Lung (tissue), 12 donors: ENCODE measurements around the gene SPECC1. TPM values are rescaled to one million over a fixed set of nuclear protein-coding genes. Genes with fewer than 3 reads are reported as not detected.

Experiments
- ATAC-seq: fragments of 200-7000 bp; cut with Tn5 transposase; one replicate; pipeline ENCODE4 v1.9.1; 2020; ENCODE audit warnings: moderate number of reproducible peaks; ENCODE audit not compliant: insufficient read depth, low FRiP score
- DNase-seq, 3 donors: peaks; one replicate each; pipeline ENCODE4 v3.0.0-alpha.2; 2013 to 2017
- H3K27ac ChIP-seq, 2 donors: one replicate each; pipeline ENCODE4 v1.5.1; 2013; ENCODE audit warnings: mild to moderate bottlenecking in 2 of 2, moderate library complexity in 2 of 2, control low read depth in 1 of 2, inconsistent platforms in 1 of 2, low read depth in 1 of 2, low read length in 1 of 2
- H3K27me3 ChIP-seq, 3 donors: one replicate each; pipeline ENCODE4 v1.5.1; 2013; ENCODE audit warnings: low read length in 2 of 3; ENCODE audit not compliant: control insufficient read depth in 3 of 3, insufficient read depth in 3 of 3
- H3K36me3 ChIP-seq, 4 donors: one replicate each; pipeline ENCODE4 v1.5.1; 2013; ENCODE audit warnings: low read length in 4 of 4, mild to moderate bottlenecking in 1 of 4, moderate library complexity in 1 of 4; ENCODE audit not compliant: control insufficient read depth in 4 of 4, insufficient read depth in 4 of 4
- H3K4me1 ChIP-seq, 5 donors: one replicate each; pipeline ENCODE4 v1.5.1; 2013; ENCODE audit warnings: low read length in 5 of 5, mild to moderate bottlenecking in 2 of 5, moderate library complexity in 1 of 5; ENCODE audit not compliant: control insufficient read depth in 5 of 5, insufficient read depth in 5 of 5
- H3K4me3 ChIP-seq: one replicate; pipeline ENCODE4 v1.5.1; 2013; ENCODE audit warnings: mild to moderate bottlenecking, control low read depth, moderate library complexity
- H3K9ac ChIP-seq, 2 donors: one replicate each; pipeline ENCODE4 v1.5.1; 2013; ENCODE audit warnings: low read length in 2 of 2, control low read depth in 1 of 2; ENCODE audit not compliant: insufficient read depth in 1 of 2
- H3K9me3 ChIP-seq, 4 donors: one replicate each; pipeline ENCODE4 v1.5.1; 2013; ENCODE audit warnings: low read length in 3 of 4, mild to moderate bottlenecking in 1 of 4, moderate library complexity in 1 of 4; ENCODE audit not compliant: control insufficient read depth in 4 of 4, insufficient read depth in 3 of 4
- CTCF ChIP-seq: IDR thresholded peaks from 2 replicates; pipeline ENCODE4 v1.5.1; 2012; ENCODE audit warnings: mild to moderate bottlenecking; ENCODE audit errors: control extremely low read depth, extremely low read depth
- WGBS, 2 donors: extraction: QIAGEN DNeasy Blood & Tissue Kit; methylation state at CpG; one replicate each; pipeline ENCODE4 v1.1.7; 2013; 5-methylcytosine and 5-hydroxymethylcytosine counted together
- polyA plus RNA-seq, 2 donors: library from polyadenylated mRNA; stranded (reverse); fragments of 200-250 nt; gene quantifications; one replicate each; pipeline ENCODE4 v1.2.1, GENCODE V29; 2013
- total RNA-seq, 2 donors: library from RNA; depleted of rRNA in 1 of 2; stranded (reverse); fragments of >200 nt in 1 of 2; gene quantifications; one replicate each; pipeline ENCODE4 v1.2.1, GENCODE V29; 2014 to 2021
- donor health status: control.
- donor health status: control.
- donor health status: Bipolar disorder and iron deficiency.
- donor health status: healthy.
- donor health status: DM: yes; HTN: yes; CAD: no.

SPECC1 gene
- total and polyA plus RNA-seq, 4 donors, result 8.8 to 27.1 (median 14.7) TPM

DNA sequence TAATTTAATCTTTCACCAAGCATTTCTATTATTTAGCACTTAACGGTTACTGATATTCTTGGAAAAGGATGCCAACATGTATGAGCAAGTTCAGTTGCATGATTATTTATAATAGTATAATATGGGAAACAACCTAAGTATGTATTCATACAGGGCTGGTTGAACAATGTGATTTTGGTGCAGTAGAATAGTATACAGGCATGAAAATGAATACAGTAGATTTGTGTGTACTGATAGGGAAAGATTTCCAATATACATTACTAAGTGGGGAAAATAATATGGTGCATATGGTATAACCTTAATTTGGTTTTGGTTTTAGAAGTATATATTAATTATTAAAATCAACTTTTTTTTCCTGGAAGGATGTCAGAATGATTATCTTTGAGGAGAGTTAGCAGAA is 109.1 kb downstream of the SPECC1 start:
- H3K4me3 ChIP-seq, result no peak overlapping the region
- no peak for ATAC-seq
- WGBS, 2 donors, result 89 to 100% methylated on average over 1 of the region's 1 CpG

GRCh38 chr17:20120836-20121235 is 111.7 kb downstream of the SPECC1 start:
- Histone ChIP-seq H3K27me3 (no peaks in the 10 kb centered on the region), H3K36me3 (no peaks in the 10 kb centered on the region), H3K4me1 (peaks cover 0 to 6% (median 0%) of the 10 kb centered on the region in 5 donors), H3K4me3 (no peak overlapping the region), H3K27ac (no peak overlapping the region), H3K9me3 (no peaks in the 10 kb centered on the region), H3K9ac (no peak overlapping the region)
- TF ChIP-seq CTCF, result no peak
- 59 to 64% methylated on average over 3 of the region's 3 CpGs for WGBS, 2 donors
- DNase-seq (no peak), ATAC-seq (no peak)

More for the DNA sequence above, 109.1 kb downstream of the SPECC1 start:
- H3K27ac ChIP-seq, result no peak overlapping the region
- DNase-seq, result no peak
- H3K9me3 ChIP-seq, result no peaks in the 10 kb centered on the region
- H3K36me3 ChIP-seq, result no peaks in the 10 kb centered on the region
- H3K4me1 ChIP-seq, result peaks cover 0 to 6% (median 0%) of the 10 kb centered on the region in 5 donors
- H3K9ac ChIP-seq, result no peak overlapping the region
- peaks cover 0 to 3% (median 0%) of the 10 kb centered on the region in 3 donors for H3K27me3 ChIP-seq
- TF ChIP-seq CTCF, result no peak

- Histone ChIP-seq H3K27me3 (no peaks in the 10 kb centered on the region), H3K27ac (no peak overlapping the region), H3K9ac (no peak overlapping the region), H3K9me3 (no peaks in the 10 kb centered on the region), H3K36me3 (no peaks in the 10 kb centered on the region), H3K4me1 (peaks cover 0 to 6% (median 0%) of the 10 kb centered on the region in 5 donors), H3K4me3 (no peak overlapping the region)
- peak; percentile 48 for ATAC-seq
- DNase-seq, result peak; percentile 53 to 61 (median 54)
- WGBS, 2 donors, result 56 to 67% methylated on average over 11 of the region's 11 CpGs
- TF ChIP-seq CTCF, result peak; percentile 64
Observed at GRCh38 chr17:20121359-20122253, 112.4 kb downstream of the SPECC1 start.
